ENCODE measurements around the gene COX6A1. TPM values are rescaled to one million over a fixed set of nuclear protein-coding genes. Genes with fewer than 3 reads are reported as not detected.

Gene COX6A1
- total and polyA plus RNA-seq, 4 donors = 338 to 910 (median 536) TPM

GRCh38 chr12:120406553-120406952 is 31.4 kb upstream of the COX6A1 start:
- TF ChIP-seq REST (IDR thresholded peaks at IDR 0.05) = no peak
- no peak for TF ChIP-seq TAF1 (conservative IDR thresholded peaks at IDR 0.05)
- TF ChIP-seq GABPA (IDR thresholded peaks at IDR 0.05 in 1 of 2, conservative IDR thresholded peaks at IDR 0.05 in 1 of 2) = no peak
- TF ChIP-seq, protein P1, sequence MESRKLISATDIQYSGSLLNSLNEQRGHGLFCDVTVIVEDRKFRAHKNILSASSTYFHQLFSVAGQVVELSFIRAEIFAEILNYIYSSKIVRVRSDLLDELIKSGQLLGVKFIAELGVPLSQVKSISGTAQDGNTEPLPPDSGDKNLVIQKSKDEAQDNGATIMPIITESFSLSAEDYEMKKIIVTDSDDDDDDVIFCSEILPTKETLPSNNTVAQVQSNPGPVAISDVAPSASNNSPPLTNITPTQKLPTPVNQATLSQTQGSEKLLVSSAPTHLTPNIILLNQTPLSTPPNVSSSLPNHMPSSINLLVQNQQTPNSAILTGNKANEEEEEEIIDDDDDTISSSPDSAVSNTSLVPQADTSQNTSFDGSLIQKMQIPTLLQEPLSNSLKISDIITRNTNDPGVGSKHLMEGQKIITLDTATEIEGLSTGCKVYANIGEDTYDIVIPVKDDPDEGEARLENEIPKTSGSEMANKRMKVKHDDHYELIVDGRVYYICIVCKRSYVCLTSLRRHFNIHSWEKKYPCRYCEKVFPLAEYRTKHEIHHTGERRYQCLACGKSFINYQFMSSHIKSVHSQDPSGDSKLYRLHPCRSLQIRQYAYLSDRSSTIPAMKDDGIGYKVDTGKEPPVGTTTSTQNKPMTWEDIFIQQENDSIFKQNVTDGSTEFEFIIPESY (IDR thresholded peaks at IDR 0.05) = no peak
- no peak for TF ChIP-seq EGR1 (IDR thresholded peaks at IDR 0.05; ENCODE audit: low read depth in 2 of 2)
- TF ChIP-seq SP1 (IDR thresholded peaks at IDR 0.05) = no peak
- no peak for TF ChIP-seq YY1 (IDR thresholded peaks at IDR 0.05)
- no peak for TF ChIP-seq HNF4G (IDR thresholded peaks at IDR 0.05)
- no peak for TF ChIP-seq RAD21 (IDR thresholded peaks at IDR 0.05)
- no peak for TF ChIP-seq FOXA1 (IDR thresholded peaks at IDR 0.05)
- no peak for TF ChIP-seq JUND (IDR thresholded peaks at IDR 0.05)
- TF ChIP-seq FOXA2 (IDR thresholded peaks at IDR 0.05) = no peak
- no peak for TF ChIP-seq NR2F2 (IDR thresholded peaks at IDR 0.05)
- H3K9me3 ChIP-seq (ENCODE audit: control insufficient read depth in 4 of 4, low read length in 3 of 4) = no peaks in the 10 kb centered on the region
- no peaks in the 10 kb centered on the region for H3K27me3 ChIP-seq (ENCODE audit: control insufficient read depth in 4 of 4, insufficient read depth in 4 of 4, low read length in 3 of 4)
- DNase-seq (ENCODE audit: low spot score) = no peak
- H3K36me3 ChIP-seq (ENCODE audit: control insufficient read depth in 4 of 4, insufficient read depth in 3 of 4, low read depth in 1 of 4, low read length in 3 of 4) = no peaks in the 10 kb centered on the region
- H3K27ac ChIP-seq (ENCODE audit: low read depth in 1 of 2, low read length in 2 of 2) = no peak overlapping the region
- H3K9ac ChIP-seq (ENCODE audit: low read depth in 1 of 2, low read length in 2 of 2) = no peak overlapping the region
- no peaks in the 10 kb centered on the region for H3K4me1 ChIP-seq (ENCODE audit: control insufficient read depth in 4 of 4, insufficient read depth in 4 of 4, low read length in 3 of 4)
- H3K4me3 ChIP-seq (ENCODE audit: low read depth in 1 of 3, low read length in 3 of 3) = no peak overlapping the region
- WGBS = 98% methylated on average over 3 of the region's 3 CpGs

DNA sequence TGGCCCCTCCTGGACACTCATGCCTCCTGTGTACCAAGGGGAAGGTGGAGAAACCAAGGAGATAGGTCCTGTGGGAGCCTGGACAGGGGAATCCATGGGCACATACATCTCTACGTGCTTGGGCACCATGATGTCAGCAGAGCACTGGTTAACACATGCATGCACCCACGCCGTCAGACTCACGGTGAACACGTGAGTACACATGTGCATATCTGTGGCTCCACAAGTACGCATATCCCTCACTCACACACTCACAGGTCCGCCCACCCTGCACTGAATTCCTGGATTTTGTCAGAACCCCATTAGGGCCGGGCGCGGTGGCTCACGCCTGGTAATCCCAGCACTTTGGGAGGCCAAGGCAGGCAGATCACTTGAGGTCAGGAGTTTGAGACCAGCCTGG is 29.1 kb upstream of the COX6A1 start:
- TF ChIP-seq JUND (IDR thresholded peaks at IDR 0.05) (no peak), GABPA (IDR thresholded peaks at IDR 0.05 in 1 of 2, conservative IDR thresholded peaks at IDR 0.05 in 1 of 2) (no peak), MAX (IDR thresholded peaks at IDR 0.05) (no peak), CTCF (IDR thresholded peaks at IDR 0.05; ENCODE audit: low read depth, low read length, missing input control) (no peak), ATF3 (IDR thresholded peaks at IDR 0.05) (no peak), FOXA2 (IDR thresholded peaks at IDR 0.05) (no peak), YY1 (IDR thresholded peaks at IDR 0.05) (no peak), TAF1 (conservative IDR thresholded peaks at IDR 0.05) (no peak), NR2F2 (IDR thresholded peaks at IDR 0.05) (no peak), REST (IDR thresholded peaks at IDR 0.05) (no peak), RXRA (IDR thresholded peaks at IDR 0.05) (no peak)
- TF ChIP-seq, protein P1 (IDR thresholded peaks at IDR 0.05) = no peak
- no peak for DNase-seq (ENCODE audit: low spot score)
- no peaks in the 10 kb centered on the region for H3K36me3 ChIP-seq (ENCODE audit: control insufficient read depth in 4 of 4, insufficient read depth in 3 of 4, low read depth in 1 of 4, low read length in 3 of 4)
- WGBS = 96% methylated on average over 11 of the region's 11 CpGs
- no peaks in the 10 kb centered on the region for H3K9me3 ChIP-seq (ENCODE audit: control insufficient read depth in 4 of 4, low read length in 3 of 4)
- H3K4me3 ChIP-seq (ENCODE audit: low read depth in 1 of 3, low read length in 3 of 3) = no peak overlapping the region
- H3K27me3 ChIP-seq (ENCODE audit: control insufficient read depth in 4 of 4, insufficient read depth in 4 of 4, low read length in 3 of 4) = no peaks in the 10 kb centered on the region
- H3K27ac ChIP-seq (ENCODE audit: low read depth in 1 of 2, low read length in 2 of 2) = no peak overlapping the region
- H3K4me1 ChIP-seq (ENCODE audit: control insufficient read depth in 4 of 4, insufficient read depth in 4 of 4, low read length in 3 of 4) = no peaks in the 10 kb centered on the region
- H3K9ac ChIP-seq (ENCODE audit: low read depth in 1 of 2, low read length in 2 of 2) = no peak overlapping the region

Measured in liver (tissue), 9 donors.